Memory B cell (primary cell): ENCODE measurements around the gene HSD3B2.

Experiments
- ATAC-seq: fragments of 150-1000 bp; cut with Tn5 transposase; 2 replicates; pipeline ENCODE4 v1.10.0; 2021; ENCODE audit warnings: low read depth, mild to moderate bottlenecking, moderate library complexity
- DNase-seq, 2 donors: peaks; one replicate each; pipeline ENCODE4 v3.0.0; 2022; ENCODE audit warnings: low spot score in 2 of 2
- H3K27ac Mint-ChIP-seq: one replicate; pipeline ENCODE4 v1.8.0; 2022; ENCODE audit warnings: mild to moderate bottlenecking, moderate library complexity, mixed read lengths
- H3K27me3 Mint-ChIP-seq: one replicate; pipeline ENCODE4 v1.8.0; 2022; ENCODE audit warnings: mixed read lengths
- H3K36me3 Mint-ChIP-seq: one replicate; pipeline ENCODE4 v1.8.0; 2022; ENCODE audit warnings: mild to moderate bottlenecking, mixed read lengths
- H3K4me1 Mint-ChIP-seq: one replicate; pipeline ENCODE4 v1.8.0; 2022; ENCODE audit warnings: mixed read lengths
- H3K4me3 Mint-ChIP-seq: one replicate; pipeline ENCODE4 v1.8.0; 2022; ENCODE audit warnings: mild to moderate bottlenecking, moderate library complexity, mixed read lengths
- H3K9me3 Mint-ChIP-seq: one replicate; pipeline ENCODE4 v1.8.0; 2022; ENCODE audit warnings: mixed read lengths

The HSD3B2 gene

GRCh38 chr1:119380983-119381662 is 33.8 kb upstream of the HSD3B2 start:
- Mint-ChIP-seq H3K9me3 (peaks cover 6% of the 10 kb centered on the region), H3K27me3 (peaks cover 5% of the 10 kb centered on the region), H3K27ac (no peak overlapping the region), H3K4me3 (no peak overlapping the region), H3K4me1 (no peaks in the 10 kb centered on the region), H3K36me3 (no peaks in the 10 kb centered on the region)
- ATAC-seq (no peak), DNase-seq (no peak)

- H3K4me1 Mint-ChIP-seq = no peaks in the 10 kb centered on the region
- no peaks in the 10 kb centered on the region for H3K9me3 Mint-ChIP-seq
- ATAC-seq = no peak
- H3K36me3 Mint-ChIP-seq = no peaks in the 10 kb centered on the region
- H3K4me3 Mint-ChIP-seq = no peak overlapping the region
- no peak overlapping the region for H3K27ac Mint-ChIP-seq
- DNase-seq = no peak
- peaks cover 5% of the 10 kb centered on the region for H3K27me3 Mint-ChIP-seq
These were observed 30.4 kb upstream of the HSD3B2 start for GRCh38 chr1:119384591-119384990.

GRCh38 chr1:119385650-119386049 is 29.3 kb upstream of the HSD3B2 start:
- H3K36me3 Mint-ChIP-seq = no peaks in the 10 kb centered on the region
- ATAC-seq = no peak
- no peak overlapping the region for H3K4me3 Mint-ChIP-seq
- H3K9me3 Mint-ChIP-seq = no peaks in the 10 kb centered on the region
- H3K27ac Mint-ChIP-seq = no peak overlapping the region
- H3K27me3 Mint-ChIP-seq = peaks cover 4% of the 10 kb centered on the region
- H3K4me1 Mint-ChIP-seq = no peaks in the 10 kb centered on the region
- DNase-seq = no peak

- Mint-ChIP-seq H3K27me3 (peaks cover 4% of the 10 kb centered on the region), H3K4me1 (no peaks in the 10 kb centered on the region)
- ATAC-seq = no peak
These were observed 27.1 kb upstream of the HSD3B2 start for GRCh38 chr1:119387858-119388257.

GRCh38 chr1:119388450-119388849 is 26.5 kb upstream of the HSD3B2 start:
- no peak overlapping the region for H3K27ac Mint-ChIP-seq
- no peak for DNase-seq
- H3K4me3 Mint-ChIP-seq = no peak overlapping the region
- no peak for ATAC-seq
- H3K36me3 Mint-ChIP-seq = no peaks in the 10 kb centered on the region
- peaks cover 4% of the 10 kb centered on the region for H3K27me3 Mint-ChIP-seq
- no peaks in the 10 kb centered on the region for H3K4me1 Mint-ChIP-seq
- H3K9me3 Mint-ChIP-seq = no peaks in the 10 kb centered on the region

More at GRCh38 chr1:119387858-119388257, 27.1 kb upstream of the HSD3B2 start:
- H3K9me3 Mint-ChIP-seq = no peaks in the 10 kb centered on the region
- DNase-seq = no peak
- H3K36me3 Mint-ChIP-seq = no peaks in the 10 kb centered on the region
- H3K27ac Mint-ChIP-seq = no peak overlapping the region
- no peak overlapping the region for H3K4me3 Mint-ChIP-seq

- Mint-ChIP-seq H3K4me3 (no peak overlapping the region), H3K36me3 (no peaks in the 10 kb centered on the region), H3K27ac (no peak overlapping the region), H3K9me3 (no peaks in the 10 kb centered on the region), H3K27me3 (peaks cover 11% of the 10 kb centered on the region), H3K4me1 (no peaks in the 10 kb centered on the region)
- ATAC-seq = no peak
- DNase-seq = no peak
These were observed 24.4 kb upstream of the HSD3B2 start for GRCh38 chr1:119390526-119390925.

GRCh38 chr1:119391749-119392148 is 23.2 kb upstream of the HSD3B2 start:
- DNase-seq = no peak
- Mint-ChIP-seq H3K27me3 (peaks cover 14% of the 10 kb centered on the region), H3K9me3 (no peaks in the 10 kb centered on the region), H3K4me1 (no peaks in the 10 kb centered on the region), H3K36me3 (no peaks in the 10 kb centered on the region), H3K27ac (no peak overlapping the region), H3K4me3 (no peak overlapping the region)
- ATAC-seq = no peak

GRCh38 chr1:119394085-119394484 is 20.9 kb upstream of the HSD3B2 start:
- H3K4me1 Mint-ChIP-seq = no peaks in the 10 kb centered on the region
- H3K27ac Mint-ChIP-seq = no peak overlapping the region
- no peak overlapping the region for H3K4me3 Mint-ChIP-seq
- H3K36me3 Mint-ChIP-seq = no peaks in the 10 kb centered on the region
- ATAC-seq (no peak), DNase-seq (no peak)
- H3K9me3 Mint-ChIP-seq = no peaks in the 10 kb centered on the region
- peaks cover 14% of the 10 kb centered on the region for H3K27me3 Mint-ChIP-seq

- H3K27ac Mint-ChIP-seq = no peak overlapping the region
- no peak overlapping the region for H3K4me3 Mint-ChIP-seq
- H3K27me3 Mint-ChIP-seq = peaks cover 10% of the 10 kb centered on the region
- no peaks in the 10 kb centered on the region for H3K4me1 Mint-ChIP-seq
- no peak for ATAC-seq
- no peaks in the 10 kb centered on the region for H3K9me3 Mint-ChIP-seq
- H3K36me3 Mint-ChIP-seq = no peaks in the 10 kb centered on the region
- no peak for DNase-seq
These were observed 18.0 kb upstream of the HSD3B2 start for GRCh38 chr1:119396982-119397381.

- no peak for DNase-seq
- Mint-ChIP-seq H3K27me3 (peaks cover 14% of the 10 kb centered on the region), H3K4me1 (no peaks in the 10 kb centered on the region), H3K27ac (no peak overlapping the region), H3K36me3 (no peaks in the 10 kb centered on the region), H3K9me3 (no peaks in the 10 kb centered on the region), H3K4me3 (no peak overlapping the region)
- no peak for ATAC-seq
These were observed 17.0 kb upstream of the HSD3B2 start for GRCh38 chr1:119397986-119398385.

- Mint-ChIP-seq H3K4me3 (no peak overlapping the region), H3K4me1 (no peaks in the 10 kb centered on the region)
- ATAC-seq = no peak
These were observed 10.2 kb upstream of the HSD3B2 start for GRCh38 chr1:119404736-119405135.

GRCh38 chr1:119409731-119410130 is 5.2 kb upstream of the HSD3B2 start:
- Mint-ChIP-seq H3K27me3 (peaks cover 4% of the 10 kb centered on the region), H3K36me3 (no peaks in the 10 kb centered on the region), H3K4me3 (no peak overlapping the region)

More at GRCh38 chr1:119404736-119405135, 10.2 kb upstream of the HSD3B2 start:
- no peak for DNase-seq
- peaks cover 2% of the 10 kb centered on the region for H3K9me3 Mint-ChIP-seq
- no peak overlapping the region for H3K27ac Mint-ChIP-seq
- H3K36me3 Mint-ChIP-seq = no peaks in the 10 kb centered on the region
- H3K27me3 Mint-ChIP-seq = peaks cover 13% of the 10 kb centered on the region

GRCh38 chr1:119410961-119411360 is 4.0 kb upstream of the HSD3B2 start:
- Mint-ChIP-seq H3K4me1 (peaks cover 2% of the 10 kb centered on the region), H3K36me3 (no peaks in the 10 kb centered on the region), H3K9me3 (peaks cover 2% of the 10 kb centered on the region), H3K4me3 (no peak overlapping the region), H3K27me3 (peaks cover 5% of the 10 kb centered on the region), H3K27ac (no peak overlapping the region)
- no peak for DNase-seq
- no peak for ATAC-seq

More at GRCh38 chr1:119409731-119410130, 5.2 kb upstream of the HSD3B2 start:
- H3K4me1 Mint-ChIP-seq = no peaks in the 10 kb centered on the region
- DNase-seq (no peak), ATAC-seq (no peak)
- H3K9me3 Mint-ChIP-seq = peaks cover 2% of the 10 kb centered on the region
- no peak overlapping the region for H3K27ac Mint-ChIP-seq

GRCh38 chr1:119416006-119416640 is 1.2 kb downstream of the HSD3B2 start:
- no peak for DNase-seq
- peaks cover 3% of the 10 kb centered on the region for H3K4me1 Mint-ChIP-seq
- H3K27ac Mint-ChIP-seq = no peak overlapping the region
- ATAC-seq = no peak
- no peak overlapping the region for H3K4me3 Mint-ChIP-seq
- H3K36me3 Mint-ChIP-seq = no peaks in the 10 kb centered on the region
- H3K9me3 Mint-ChIP-seq = no peaks in the 10 kb centered on the region
- peaks cover 2% of the 10 kb centered on the region for H3K27me3 Mint-ChIP-seq

GRCh38 chr1:119419109-119419508 is 4.2 kb downstream of the HSD3B2 start:
- ATAC-seq = no peak
- H3K9me3 Mint-ChIP-seq = no peaks in the 10 kb centered on the region
- H3K4me1 Mint-ChIP-seq = peaks cover 3% of the 10 kb centered on the region
- no peak for DNase-seq
- no peak overlapping the region for H3K4me3 Mint-ChIP-seq
- H3K27ac Mint-ChIP-seq = no peak overlapping the region
- H3K27me3 Mint-ChIP-seq = peaks cover 4% of the 10 kb centered on the region
- H3K36me3 Mint-ChIP-seq = no peaks in the 10 kb centered on the region
